HL-60 (cell line): ENCODE data around the gene MFF.

Experiments
- CTCF ChIP-seq: IDR thresholded peaks from one replicate; pipeline ENCODE4 v1.5.1; 2011; ENCODE audit warnings: low read length, control low read depth, inconsistent platforms; ENCODE audit not compliant: insufficient read depth
- GABPA ChIP-seq: IDR thresholded peaks from 2 replicates; pipeline ENCODE4 v1.6.1; 2012; ENCODE audit warnings: low read depth
- POLR2AphosphoS5 ChIP-seq: IDR thresholded peaks from 2 replicates; pipeline ENCODE4 v1.6.1; 2012; ENCODE audit warnings: low read depth

DNA sequence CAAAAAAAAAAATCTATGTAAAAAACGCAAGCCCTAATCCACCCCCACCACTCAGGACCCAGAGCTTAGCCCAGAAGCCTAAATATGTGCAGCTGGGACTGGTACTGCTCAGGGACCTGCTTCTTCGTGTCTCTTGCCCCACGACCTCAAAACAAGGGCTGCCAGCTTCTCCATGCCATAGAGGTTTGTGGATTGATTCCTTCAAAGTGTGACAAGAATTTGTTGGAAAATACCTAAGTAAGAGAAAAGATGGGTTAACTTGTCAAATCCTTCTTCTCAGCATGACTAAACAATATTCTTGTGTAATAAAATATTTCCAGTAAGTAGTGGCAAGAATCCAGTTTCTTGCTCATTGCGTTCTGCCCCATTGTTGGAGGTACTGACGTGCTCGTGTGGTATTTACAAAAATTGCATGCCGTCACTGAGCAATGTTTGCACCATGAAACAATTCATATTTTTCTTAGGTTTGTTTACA lies 63.5 kb downstream of the MFF start:
- TF ChIP-seq CTCF = no peak
- no peak for TF ChIP-seq POLR2AphosphoS5
- TF ChIP-seq GABPA = no peak
